NCI-H1092 treated with DMSO at 0.1 percent for 48 hours (cell line): ENCODE results near the gene FUT2.

Experiments used
- DNase-seq: peaks from one replicate; lab custom pipeline; 2025; lab: John Stamatoyannopoulos, UW

The FUT2 gene

GRCh38 chr19:48750771-48751504 is 55.2 kb downstream of the FUT2 start:
- DNase-seq, result no peak

- DNase-seq, result no peak
Measured at GRCh38 chr19:48751845-48752495, 56.2 kb downstream of the FUT2 start.

GRCh38 chr19:48752496-48753365 is 57.0 kb downstream of the FUT2 start, which contains the start of gene FUT1:
Gene FUT1 (minus strand): TSS chr19:48752641. CDS start chr19:48751281, 1,360 bp downstream.
- peak; percentile 37 for DNase-seq

- DNase-seq, result no peak
Measured at GRCh38 chr19:48755084-48755641, 59.4 kb downstream of the FUT2 start, which contains the start of gene FGF21. Gene FGF21 (plus strand): TSS chr19:48755524. CDS start chr19:48756237, 713 bp downstream.
